Gastrocnemius medialis (tissue), 4 donors: ENCODE results near the gene BEND6.

Source experiments
- POLR2A ChIP-seq, 2 donors: fragments of 450-650 bp; IDR thresholded peaks; one replicate each; pipeline ENCODE4 v1.6.1; 2017; ENCODE audit warnings: antibody characterized with exemption in 2 of 2, mild to moderate bottlenecking in 2 of 2, moderate library complexity in 2 of 2
- TF ChIP-seq, protein P1 (sequence below), 5 experiments: fragments of 450-650 bp in 3 of 5; fragments of 200-600 bp in 2 of 5; sonication (generic) in 2 of 5; IDR thresholded peaks in 4 of 5; conservative IDR thresholded peaks in 1 of 5; 1 replicate in 4 of 5; 2 replicates in 1 of 5; pipeline ENCODE4 v1.5.1; 2016 to 2019; ENCODE audit warnings: antibody characterized with exemption in 5 of 5, mild to moderate bottlenecking in 3 of 5, moderate library complexity in 3 of 5

DNA sequence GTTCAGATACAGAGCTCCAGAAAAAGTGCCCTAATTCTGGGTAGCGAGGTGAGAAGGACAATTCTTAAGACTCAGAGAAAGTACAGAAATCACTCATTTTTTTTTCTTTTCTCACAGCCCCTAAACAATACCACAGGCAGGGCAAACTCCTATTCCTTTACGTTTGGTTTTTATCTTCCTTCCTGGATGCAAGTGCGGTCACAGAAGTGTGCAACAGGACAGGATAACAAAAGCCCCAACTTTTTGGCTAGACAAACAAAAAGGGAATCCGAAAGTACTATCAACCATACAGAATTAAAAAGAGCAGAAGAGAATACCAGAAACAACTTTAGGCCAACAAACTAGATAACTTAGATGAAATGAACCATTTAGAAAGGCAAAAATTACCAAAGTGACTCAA lies 18.4 kb upstream of the BEND6 start:
- no peak for TF ChIP-seq POLR2A (IDR thresholded peaks at IDR 0.05)
- TF ChIP-seq, protein P1, sequence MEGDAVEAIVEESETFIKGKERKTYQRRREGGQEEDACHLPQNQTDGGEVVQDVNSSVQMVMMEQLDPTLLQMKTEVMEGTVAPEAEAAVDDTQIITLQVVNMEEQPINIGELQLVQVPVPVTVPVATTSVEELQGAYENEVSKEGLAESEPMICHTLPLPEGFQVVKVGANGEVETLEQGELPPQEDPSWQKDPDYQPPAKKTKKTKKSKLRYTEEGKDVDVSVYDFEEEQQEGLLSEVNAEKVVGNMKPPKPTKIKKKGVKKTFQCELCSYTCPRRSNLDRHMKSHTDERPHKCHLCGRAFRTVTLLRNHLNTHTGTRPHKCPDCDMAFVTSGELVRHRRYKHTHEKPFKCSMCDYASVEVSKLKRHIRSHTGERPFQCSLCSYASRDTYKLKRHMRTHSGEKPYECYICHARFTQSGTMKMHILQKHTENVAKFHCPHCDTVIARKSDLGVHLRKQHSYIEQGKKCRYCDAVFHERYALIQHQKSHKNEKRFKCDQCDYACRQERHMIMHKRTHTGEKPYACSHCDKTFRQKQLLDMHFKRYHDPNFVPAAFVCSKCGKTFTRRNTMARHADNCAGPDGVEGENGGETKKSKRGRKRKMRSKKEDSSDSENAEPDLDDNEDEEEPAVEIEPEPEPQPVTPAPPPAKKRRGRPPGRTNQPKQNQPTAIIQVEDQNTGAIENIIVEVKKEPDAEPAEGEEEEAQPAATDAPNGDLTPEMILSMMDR (IDR thresholded peaks at IDR 0.05 in 4 of 5, conservative IDR thresholded peaks at IDR 0.05 in 1 of 5): no peak
